ENCODE measurements around the gene TNFSF12.

The TNFSF12 gene

GRCh38 chr17:7552621-7553051, 3.8 kb downstream of the TNFSF12 start:
- Histone ChIP-seq H3K27ac (no peak overlapping the region), H3K36me3 (ENCODE audit: insufficient read depth, low read length) (no peaks in the 10 kb centered on the region), H3K9me3 (ENCODE audit: low read depth, low read length) (no peaks in the 10 kb centered on the region), H3K9ac (ENCODE audit: insufficient read length) (no peak overlapping the region), H3K4me3 (no peak overlapping the region)
- no peak for DNase-seq (ENCODE audit: low read depth, low spot score)
- TF ChIP-seq POLR2AphosphoS5 (IDR thresholded peaks at IDR 0.05; ENCODE audit: borderline replicate concordance, low read depth, low read length) (no peak), EZH2 (IDR thresholded peaks at IDR 0.05) (no peak), FOXP2 (optimal IDR thresholded peaks at IDR 0.05; ENCODE audit: control extremely low read depth, extremely low read length, insufficient read depth) (no peak)

GRCh38 chr17:7553356-7553755, 4.5 kb downstream of the TNFSF12 start:
- no peaks in the 10 kb centered on the region for H3K9me3 ChIP-seq (ENCODE audit: low read depth, low read length)
- TF ChIP-seq POLR2AphosphoS5 (IDR thresholded peaks at IDR 0.05; ENCODE audit: borderline replicate concordance, low read depth, low read length) (no peak), EZH2 (IDR thresholded peaks at IDR 0.05) (no peak), FOXP2 (optimal IDR thresholded peaks at IDR 0.05; ENCODE audit: control extremely low read depth, extremely low read length, insufficient read depth) (no peak)
- H3K4me3 ChIP-seq = no peak overlapping the region
- no peak for DNase-seq (ENCODE audit: low read depth, low spot score)
- H3K9ac ChIP-seq (ENCODE audit: insufficient read length) = no peak overlapping the region
- no peak overlapping the region for H3K27ac ChIP-seq
- no peaks in the 10 kb centered on the region for H3K36me3 ChIP-seq (ENCODE audit: insufficient read depth, low read length)

- Histone ChIP-seq H3K9ac (ENCODE audit: insufficient read length) (no peak overlapping the region), H3K4me3 (no peak overlapping the region), H3K27ac (no peak overlapping the region), H3K9me3 (ENCODE audit: low read depth, low read length) (no peaks in the 10 kb centered on the region), H3K36me3 (ENCODE audit: insufficient read depth, low read length) (no peaks in the 10 kb centered on the region)
- DNase-seq (ENCODE audit: low read depth, low spot score) = no peak
- TF ChIP-seq FOXP2 (optimal IDR thresholded peaks at IDR 0.05; ENCODE audit: control extremely low read depth, extremely low read length, insufficient read depth) (no peak), POLR2AphosphoS5 (IDR thresholded peaks at IDR 0.05; ENCODE audit: borderline replicate concordance, low read depth, low read length) (no peak)
These were observed 6.6 kb downstream of the TNFSF12 start for GRCh38 chr17:7555320-7555948.

GRCh38 chr17:7556627-7557026, 7.8 kb downstream of the TNFSF12 start:
- Histone ChIP-seq H3K36me3 (ENCODE audit: insufficient read depth, low read length) (no peaks in the 10 kb centered on the region), H3K9me3 (ENCODE audit: low read depth, low read length) (no peaks in the 10 kb centered on the region), H3K9ac (ENCODE audit: insufficient read length) (no peak overlapping the region), H3K27ac (no peak overlapping the region), H3K4me3 (no peak overlapping the region)
- TF ChIP-seq EZH2 (IDR thresholded peaks at IDR 0.05) = no peak
- TF ChIP-seq POLR2AphosphoS5 (IDR thresholded peaks at IDR 0.05; ENCODE audit: borderline replicate concordance, low read depth, low read length) = no peak
- no peak for TF ChIP-seq FOXP2 (optimal IDR thresholded peaks at IDR 0.05; ENCODE audit: control extremely low read depth, extremely low read length, insufficient read depth)
- no peak for DNase-seq (ENCODE audit: low read depth, low spot score)

- Histone ChIP-seq H3K4me3 (no peak overlapping the region), H3K27ac (no peak overlapping the region; the same call in 1 of the 2 replicates), H3K9ac (ENCODE audit: insufficient read length) (peak overlapping the region; percentile 41), H3K9me3 (ENCODE audit: low read depth, low read length) (no peaks in the 10 kb centered on the region), H3K36me3 (ENCODE audit: insufficient read depth, low read length) (no peaks in the 10 kb centered on the region)
- no peak for DNase-seq (ENCODE audit: low read depth, low spot score)
- no peak for TF ChIP-seq EZH2 (IDR thresholded peaks at IDR 0.05)
- TF ChIP-seq POLR2AphosphoS5 (IDR thresholded peaks at IDR 0.05; ENCODE audit: borderline replicate concordance, low read depth, low read length) = no peak
- no peak for TF ChIP-seq FOXP2 (optimal IDR thresholded peaks at IDR 0.05; ENCODE audit: control extremely low read depth, extremely low read length, insufficient read depth)
These were observed 8.4 kb downstream of the TNFSF12 start for GRCh38 chr17:7557147-7557764.

- no peaks in the 10 kb centered on the region for H3K9me3 ChIP-seq (ENCODE audit: low read depth, low read length)
- DNase-seq (ENCODE audit: low read depth, low spot score) = no peak
- 0 out of 2 replicates have a peak overlapping the region, but pooled peaks have one; percentile 15 for H3K4me3 ChIP-seq
- TF ChIP-seq FOXP2 (optimal IDR thresholded peaks at IDR 0.05; ENCODE audit: control extremely low read depth, extremely low read length, insufficient read depth) (no peak), EZH2 (IDR thresholded peaks at IDR 0.05) (no peak), POLR2AphosphoS5 (IDR thresholded peaks at IDR 0.05; ENCODE audit: borderline replicate concordance, low read depth, low read length) (no peak)
- H3K36me3 ChIP-seq (ENCODE audit: insufficient read depth, low read length) = no peaks in the 10 kb centered on the region
- H3K9ac ChIP-seq (ENCODE audit: insufficient read length) = peak overlapping the region; percentile 66
- peak overlapping the region; percentile 60 for H3K27ac ChIP-seq
These were observed 9.1 kb downstream of the TNFSF12 start for GRCh38 chr17:7557775-7558543.

GRCh38 chr17:7558544-7559319, 9.9 kb downstream of the TNFSF12 start, which contains the start of gene TNFSF13:
Gene TNFSF13, plus strand, starts transcription at chr17:7558750. Its CDS starts 290 bp downstream, at chr17:7559040.
- no peak for DNase-seq (ENCODE audit: low read depth, low spot score)
- peaks cover 4% of the 10 kb centered on the region; the same call in 1 of the 2 replicates for H3K36me3 ChIP-seq (ENCODE audit: insufficient read depth, low read length)
- TF ChIP-seq POLR2AphosphoS5 (IDR thresholded peaks at IDR 0.05; ENCODE audit: borderline replicate concordance, low read depth, low read length) (no peak), FOXP2 (optimal IDR thresholded peaks at IDR 0.05; ENCODE audit: control extremely low read depth, extremely low read length, insufficient read depth) (no peak), EZH2 (IDR thresholded peaks at IDR 0.05) (no peak)
- peak within 1 kb of the TSS; percentile 66 for H3K9ac ChIP-seq (ENCODE audit: insufficient read length)
- H3K27ac ChIP-seq = peak within 1 kb of the TSS; percentile 60
- 0 out of 2 replicates have a peak within 1 kb of the TSS, but pooled peaks have one; percentile 15 for H3K4me3 ChIP-seq
- H3K9me3 ChIP-seq (ENCODE audit: low read depth, low read length) = no peaks in the 10 kb centered on the region
